ENCODE measurements around the gene CD44. TPM values are rescaled to one million over a fixed set of nuclear protein-coding genes. Genes with fewer than 3 reads are reported as not detected.

Gene CD44
- total and polyA plus RNA-seq, 4 experiments from 2014 or later, result 390 to 809 (median 681) TPM

DNA sequence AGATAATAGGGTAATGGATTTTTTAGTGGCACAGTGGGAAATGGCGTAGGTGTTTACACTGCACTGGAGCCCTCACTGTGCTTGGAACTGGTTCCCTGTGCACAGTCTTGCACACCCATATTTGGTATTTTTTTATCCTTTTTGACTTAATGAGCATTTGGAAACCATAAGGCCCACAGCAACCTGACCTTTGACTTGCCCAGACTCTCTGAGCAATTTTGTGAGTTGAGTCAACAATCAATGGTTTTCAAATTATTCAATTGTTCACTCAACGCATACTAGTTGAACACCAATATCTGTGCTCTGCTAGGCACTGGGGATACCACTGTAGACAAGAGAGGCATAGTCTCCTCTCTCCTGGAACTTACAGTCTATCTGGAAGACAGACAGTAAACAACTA is 14.3 kb downstream of the CD44 start:
- H3K36me3 ChIP-seq (ENCODE audit: insufficient read depth, low read length), result peaks cover 8% of the 10 kb centered on the region
- peak overlapping the region; percentile 22 for H3K27ac ChIP-seq (ENCODE audit: low read depth, low read length)

DNA sequence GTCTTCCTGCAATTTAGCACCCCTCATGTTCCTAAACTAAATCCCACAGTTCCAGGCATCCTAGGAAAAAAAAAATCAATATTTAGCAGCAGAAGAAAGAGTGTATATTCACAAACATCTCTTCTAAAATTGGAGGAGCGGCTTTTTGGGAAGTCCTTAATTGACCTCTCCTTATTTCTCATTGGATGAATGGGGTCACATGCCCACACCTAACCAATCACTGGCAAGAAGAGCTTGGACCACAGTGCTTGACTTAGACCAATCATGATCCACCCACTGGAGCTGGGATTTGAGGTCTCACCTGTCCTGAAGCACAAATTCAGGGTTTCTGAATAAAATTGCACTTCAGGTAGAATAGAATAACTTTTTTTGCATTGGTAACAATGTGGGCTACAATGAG is 16.0 kb downstream of the CD44 start:
- Histone ChIP-seq H3K27ac (ENCODE audit: low read depth, low read length) (peak overlapping the region; percentile 16), H3K4me3 (ENCODE audit: low read length in 2 of 2) (no peak overlapping the region), H3K4me1 (ENCODE audit: insufficient read depth, low read length) (peaks cover 100% of the 10 kb centered on the region), H3K27me3 (ENCODE audit: insufficient read depth, low read length) (no peaks in the 10 kb centered on the region), H3K9me3 (ENCODE audit: control insufficient read depth in 1 of 2, low read length in 2 of 2) (no peaks in the 10 kb centered on the region), H3K36me3 (ENCODE audit: insufficient read depth, low read length) (peaks cover 8% of the 10 kb centered on the region)
- Mint-ChIP-seq H3K4me1 (peaks cover 90 to 100% (median 95%) of the 10 kb centered on the region in 4 donors), H3K27ac (peak overlapping the region; percentile 82 to 100 (median 94)), H3K4me3 (peak overlapping the region; percentile 25 to 80 (median 60)), H3K9me3 (peaks cover 0 to 12% (median 0%) of the 10 kb centered on the region in 8 donors), H3K36me3 (peaks cover 53 to 89% of the 10 kb centered on the region in 2 donors), H3K27me3 (no peaks in the 10 kb centered on the region)
- intact Hi-C loops (cut with micrococcal nuclease), result loop anchor here (1.0 kb wide), 2 partner anchors 8 to 9 kb away; no protein-coding TSS in a partner anchor
- CTCF ChIA-PET (ENCODE audit: partially characterized antibody), result interaction anchor here (0.9 to 4.5 kb wide), 6 partner anchors 9 to 151 kb away, joined by 3 to 34 read pairs (median 4); partner anchors contain the start of gene CD44
- POLR2A ChIA-PET (ENCODE audit: partially characterized antibody), result interaction anchor here (0.7 to 31.9 kb wide), 10 partner anchors 9 to 151 kb away, joined by 3 to 1106 read pairs (median 4); partner anchors contain the start of gene CD44
- no peak for DNase-seq

More for the DNA sequence above, 14.3 kb downstream of the CD44 start:
- CTCF ChIA-PET (ENCODE audit: partially characterized antibody), result interaction anchor here (1.0 to 10.3 kb wide), 4 partner anchors 10 to 30 kb away, joined by 3 to 151 read pairs (median 18); no protein-coding TSS in a partner anchor
- POLR2A ChIA-PET (ENCODE audit: partially characterized antibody), result interaction anchor here (1.1 to 31.9 kb wide), 5 partner anchors 8 to 28 kb away, joined by 3 to 1106 read pairs (median 62); partner anchors contain the start of gene CD44
- Mint-ChIP-seq H3K4me1 (peaks cover 90 to 100% (median 95%) of the 10 kb centered on the region in 4 donors), H3K4me3 (peak overlapping the region in 7 of 8 donors; percentile 32 to 80 (median 44)), H3K27ac (peak overlapping the region; percentile 82 to 100 (median 94)), H3K36me3 (peaks cover 70 to 91% of the 10 kb centered on the region in 2 donors), H3K9me3 (peaks cover 0 to 12% (median 0%) of the 10 kb centered on the region in 8 donors), H3K27me3 (no peaks in the 10 kb centered on the region)
- H3K4me3 ChIP-seq (ENCODE audit: low read length in 2 of 2), result no peak overlapping the region
- DNase-seq, result no peak
- intact Hi-C loops (cut with micrococcal nuclease), result no loop called here
- H3K27me3 ChIP-seq (ENCODE audit: insufficient read depth, low read length), result no peaks in the 10 kb centered on the region
- H3K9me3 ChIP-seq (ENCODE audit: control insufficient read depth in 1 of 2, low read length in 2 of 2), result no peaks in the 10 kb centered on the region
- H3K4me1 ChIP-seq (ENCODE audit: insufficient read depth, low read length), result peaks cover 100% of the 10 kb centered on the region

DNA sequence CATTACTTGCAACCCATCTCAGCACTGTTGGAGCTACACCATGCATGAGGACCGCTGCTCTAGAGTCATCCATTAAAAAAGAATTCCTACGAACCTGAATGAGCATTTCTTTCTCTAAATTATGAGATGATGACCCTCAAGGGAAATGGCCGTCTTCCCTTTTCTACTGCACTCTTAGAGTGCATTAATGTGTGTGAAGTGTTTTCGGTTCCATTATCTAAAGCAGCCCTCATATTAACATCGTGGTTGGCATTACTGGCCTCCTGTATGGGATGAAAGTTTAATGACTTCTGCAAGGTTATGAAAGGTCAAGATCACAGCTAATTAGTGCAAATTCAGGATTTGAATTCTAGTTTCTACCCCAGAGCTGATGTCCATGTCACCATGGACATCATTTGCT is 16.7 kb downstream of the CD44 start:
- Mint-ChIP-seq H3K9me3 (peaks cover 0 to 12% (median 0%) of the 10 kb centered on the region in 8 donors), H3K4me3 (peak overlapping the region in 5 of 8 donors; percentile 37 to 80 (median 69)), H3K4me1 (peaks cover 93 to 100% (median 97%) of the 10 kb centered on the region in 4 donors), H3K27ac (peak overlapping the region; percentile 84 to 100 (median 92)), H3K36me3 (peaks cover 54 to 92% of the 10 kb centered on the region in 2 donors), H3K27me3 (no peaks in the 10 kb centered on the region)
- no peaks in the 10 kb centered on the region for H3K9me3 ChIP-seq (ENCODE audit: control insufficient read depth in 1 of 2, low read length in 2 of 2)
- intact Hi-C loops (cut with micrococcal nuclease), result loop anchor here (1.0 kb wide), 2 partner anchors 8 to 9 kb away; no protein-coding TSS in a partner anchor
- no peak for DNase-seq
- H3K27ac ChIP-seq (ENCODE audit: low read depth, low read length), result peak overlapping the region; percentile 31
- no peak overlapping the region for H3K4me3 ChIP-seq (ENCODE audit: low read length in 2 of 2)
- ChIA-PET CTCF (ENCODE audit: partially characterized antibody) (interaction anchor here (1.3 to 4.5 kb wide), 5 partner anchors 9 to 158 kb away, joined by 4 to 34 read pairs (median 5); no protein-coding TSS in a partner anchor), POLR2A (ENCODE audit: partially characterized antibody) (interaction anchor here (0.5 to 31.9 kb wide), 11 partner anchors 10 to 150 kb away, joined by 3 to 1106 read pairs (median 4); partner anchors contain the start of gene CD44)
- H3K36me3 ChIP-seq (ENCODE audit: insufficient read depth, low read length), result peaks cover 8% of the 10 kb centered on the region
- H3K4me1 ChIP-seq (ENCODE audit: insufficient read depth, low read length), result peaks cover 100% of the 10 kb centered on the region
- H3K27me3 ChIP-seq (ENCODE audit: insufficient read depth, low read length), result no peaks in the 10 kb centered on the region

DNA sequence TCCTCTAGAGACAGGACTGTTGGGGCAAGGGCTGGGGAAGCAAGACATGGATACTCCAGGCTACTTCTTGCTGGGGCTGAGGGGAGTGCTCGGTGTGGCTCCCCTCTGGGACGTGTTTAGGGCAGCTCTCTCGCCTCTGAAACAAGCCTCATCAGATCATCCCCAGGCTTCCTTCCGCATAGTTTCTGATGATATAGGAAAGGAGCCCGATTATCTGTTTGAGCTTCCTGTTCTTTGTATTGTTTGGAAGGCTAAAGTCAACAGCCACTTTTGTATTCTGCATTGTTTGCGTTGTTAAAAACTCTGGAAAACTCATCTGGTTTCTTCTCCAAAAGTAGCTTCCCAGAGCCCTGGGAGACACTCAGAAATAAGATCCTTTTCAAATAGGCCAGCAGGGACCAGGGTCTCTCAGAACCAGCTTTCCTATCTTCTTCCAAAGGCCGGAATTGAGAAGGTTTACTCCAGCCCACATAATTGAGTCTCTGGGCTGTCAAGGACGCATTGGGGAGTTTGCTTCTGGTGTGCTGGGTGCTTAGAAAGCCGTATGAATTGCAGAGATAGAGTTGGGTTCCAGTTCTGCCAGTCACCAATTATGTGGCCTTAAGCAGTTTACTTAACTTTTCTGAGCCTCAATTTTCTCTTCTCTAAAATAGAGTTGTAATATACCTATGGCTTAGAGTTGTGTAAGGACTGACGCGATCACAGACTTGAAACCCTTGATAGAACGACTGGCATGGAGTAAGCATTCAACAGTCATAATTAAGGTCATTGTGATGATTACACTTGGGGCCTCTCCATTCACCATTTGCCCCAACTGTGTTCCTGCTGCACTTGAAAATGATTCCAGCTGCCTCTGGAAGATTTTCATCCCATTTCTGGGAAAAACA is 19.1 kb downstream of the CD44 start:
- no peaks in the 10 kb centered on the region for H3K27me3 Mint-ChIP-seq
- H3K36me3 Mint-ChIP-seq, result peaks cover 54 to 90% of the 10 kb centered on the region in 2 donors
- Histone ChIP-seq H3K27ac (ENCODE audit: low read depth, low read length) (peak overlapping the region; percentile 96), H3K27me3 (ENCODE audit: insufficient read depth, low read length) (no peaks in the 10 kb centered on the region), H3K4me3 (ENCODE audit: low read length in 2 of 2) (peak overlapping the region in 1 of 2 donors; percentile 10), H3K4me1 (ENCODE audit: insufficient read depth, low read length) (peaks cover 100% of the 10 kb centered on the region), H3K36me3 (ENCODE audit: insufficient read depth, low read length) (peaks cover 8% of the 10 kb centered on the region), H3K9me3 (ENCODE audit: control insufficient read depth in 1 of 2, low read length in 2 of 2) (no peaks in the 10 kb centered on the region)
- ChIA-PET CTCF (ENCODE audit: partially characterized antibody) (interaction anchor here (0.8 to 11.8 kb wide), 5 partner anchors 7 to 148 kb away, joined by 3 to 151 read pairs (median 10); no protein-coding TSS in a partner anchor), POLR2A (ENCODE audit: partially characterized antibody) (interaction anchor here (0.7 to 31.9 kb wide), 9 partner anchors 7 to 117 kb away, joined by 3 to 1106 read pairs (median 6); partner anchors contain the start of gene CD44)
- H3K9me3 Mint-ChIP-seq, result peaks cover 0 to 6% (median 0%) of the 10 kb centered on the region in 8 donors
- no peak for DNase-seq
- peak overlapping the region; percentile 89 to 100 (median 100) for H3K27ac Mint-ChIP-seq
- intact Hi-C loops (cut with micrococcal nuclease), result no loop called here
- H3K4me1 Mint-ChIP-seq, result peaks cover 93 to 100% (median 97%) of the 10 kb centered on the region in 4 donors
- peak overlapping the region; percentile 39 to 87 (median 70) for H3K4me3 Mint-ChIP-seq

DNA sequence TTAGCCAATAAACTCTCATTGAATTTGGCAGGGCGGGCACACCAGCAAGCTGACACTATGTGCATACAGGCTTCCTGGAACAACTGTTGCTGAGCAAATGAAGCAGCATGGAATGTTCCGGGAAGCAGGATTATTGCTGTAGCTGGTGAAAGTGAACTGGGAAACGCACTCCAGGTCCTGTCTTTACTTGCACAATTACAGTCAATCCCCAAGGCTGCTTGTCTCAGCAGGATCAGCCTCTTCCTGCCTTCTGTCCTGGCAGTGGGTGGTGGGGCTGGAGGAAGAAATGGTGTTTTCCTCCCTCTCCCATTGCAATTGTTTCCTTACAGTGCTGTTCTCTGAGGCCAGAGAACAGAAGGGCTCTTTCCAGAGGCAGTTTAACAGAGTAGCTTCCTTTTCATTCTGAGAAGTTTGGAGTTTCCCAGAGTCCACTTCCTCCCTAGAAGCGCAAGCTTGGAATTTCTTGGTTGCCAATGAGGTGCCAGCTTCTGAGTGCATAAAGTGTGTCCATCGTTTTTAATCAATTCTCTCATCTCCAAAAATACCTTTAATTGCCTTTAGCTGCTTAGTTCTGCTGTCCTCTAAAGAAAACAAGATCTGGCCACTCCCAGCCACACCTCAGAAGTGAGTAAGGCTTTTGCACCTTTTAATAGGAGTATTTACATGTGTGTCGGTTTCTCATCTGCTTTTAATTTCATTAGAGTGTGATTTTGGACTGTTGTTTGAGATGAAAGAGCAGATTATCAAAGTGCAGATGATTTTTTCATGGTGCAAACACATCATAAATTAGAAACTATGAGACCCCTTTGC is 19.9 kb downstream of the CD44 start:
- peak overlapping the region; percentile 89 to 100 (median 100) for H3K27ac Mint-ChIP-seq
- Histone ChIP-seq H3K4me3 (ENCODE audit: low read length in 2 of 2) (peak overlapping the region in 1 of 2 donors; percentile 8), H3K9me3 (ENCODE audit: control insufficient read depth in 1 of 2, low read length in 2 of 2) (no peaks in the 10 kb centered on the region), H3K27ac (ENCODE audit: low read depth, low read length) (peak overlapping the region; percentile 96), H3K4me1 (ENCODE audit: insufficient read depth, low read length) (peaks cover 100% of the 10 kb centered on the region), H3K27me3 (ENCODE audit: insufficient read depth, low read length) (no peaks in the 10 kb centered on the region), H3K36me3 (ENCODE audit: insufficient read depth, low read length) (peaks cover 8% of the 10 kb centered on the region)
- peaks cover 50 to 90% of the 10 kb centered on the region in 2 donors for H3K36me3 Mint-ChIP-seq
- ChIA-PET CTCF (ENCODE audit: partially characterized antibody) (interaction anchor here (1.0 to 11.8 kb wide), 5 partner anchors 11 to 232 kb away, joined by 3 to 151 read pairs (median 8); no protein-coding TSS in a partner anchor), POLR2A (ENCODE audit: partially characterized antibody) (interaction anchor here (1.1 to 31.9 kb wide), 11 partner anchors 6 to 159 kb away, joined by 3 to 1106 read pairs (median 6); partner anchors contain the start of gene CD44)
- peak in 1 of 5 donors; percentile 22 for DNase-seq
- peak overlapping the region; percentile 51 to 87 (median 70) for H3K4me3 Mint-ChIP-seq
- peaks cover 0 to 5% (median 0%) of the 10 kb centered on the region in 8 donors for H3K9me3 Mint-ChIP-seq
- no peaks in the 10 kb centered on the region for H3K27me3 Mint-ChIP-seq
- peaks cover 93 to 100% (median 97%) of the 10 kb centered on the region in 4 donors for H3K4me1 Mint-ChIP-seq
- intact Hi-C loops (cut with micrococcal nuclease), result no loop called here

DNA sequence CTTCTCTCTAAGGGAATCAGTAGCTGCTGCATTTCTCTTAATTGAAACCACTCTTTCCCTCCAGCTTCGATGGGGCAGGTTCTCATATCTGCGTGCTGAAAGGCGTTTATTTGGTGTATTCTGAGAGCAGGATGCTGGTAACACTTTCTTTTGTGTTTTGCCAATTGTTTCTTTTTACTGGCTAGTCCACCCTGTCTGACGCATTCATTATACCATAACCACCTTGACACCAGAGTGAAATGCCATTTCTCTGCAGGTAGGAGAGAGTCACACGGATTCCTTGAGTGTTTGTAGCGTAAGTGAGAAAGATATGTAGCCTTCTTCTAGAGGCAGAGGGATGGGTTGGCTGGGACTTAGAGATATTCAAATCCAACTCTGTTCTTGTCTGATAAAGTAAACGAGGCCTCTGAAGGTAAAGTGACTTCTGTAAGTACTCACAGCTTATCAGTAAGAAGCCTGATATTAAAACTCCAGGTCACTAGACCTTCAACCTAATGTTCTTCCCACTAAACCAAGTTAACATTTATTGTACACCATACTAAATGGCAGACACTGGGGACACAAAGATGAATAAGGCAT is 21.4 kb downstream of the CD44 start:
- H3K9me3 ChIP-seq (ENCODE audit: control insufficient read depth in 1 of 2, low read length in 2 of 2), result no peaks in the 10 kb centered on the region
- intact Hi-C loops (cut with micrococcal nuclease), result loop anchor here (1.0 to 5.0 kb wide), 3 partner anchors 12 to 147 kb away; no protein-coding TSS in a partner anchor
- H3K36me3 ChIP-seq (ENCODE audit: insufficient read depth, low read length), result no peaks in the 10 kb centered on the region
- ChIA-PET CTCF (ENCODE audit: partially characterized antibody) (interaction anchor here (1.0 to 11.8 kb wide), 5 partner anchors 12 to 234 kb away, joined by 3 to 151 read pairs (median 8); no protein-coding TSS in a partner anchor), POLR2A (ENCODE audit: partially characterized antibody) (interaction anchor here (1.1 to 31.9 kb wide), 8 partner anchors 15 to 160 kb away, joined by 4 to 1106 read pairs (median 6); partner anchors contain the start of gene CD44)
- H3K27me3 ChIP-seq (ENCODE audit: insufficient read depth, low read length), result no peaks in the 10 kb centered on the region
- H3K36me3 Mint-ChIP-seq, result peaks cover 40 to 87% of the 10 kb centered on the region in 2 donors
- H3K27ac ChIP-seq (ENCODE audit: low read depth, low read length), result peak overlapping the region; percentile 96
- no peak overlapping the region for H3K4me3 ChIP-seq (ENCODE audit: low read length in 2 of 2)
- H3K4me3 Mint-ChIP-seq, result peak overlapping the region; percentile 49 to 87 (median 64)
- DNase-seq, result peak; percentile 54 to 75 (median 61)
- no peaks in the 10 kb centered on the region for H3K27me3 Mint-ChIP-seq
- peaks cover 100% of the 10 kb centered on the region for H3K4me1 ChIP-seq (ENCODE audit: insufficient read depth, low read length)
- H3K27ac Mint-ChIP-seq, result peak overlapping the region; percentile 89 to 100 (median 100)
- peaks cover 92 to 100% (median 97%) of the 10 kb centered on the region in 4 donors for H3K4me1 Mint-ChIP-seq
- H3K9me3 Mint-ChIP-seq, result no peaks in the 10 kb centered on the region

Measured in CD4-positive, alpha-beta memory T cell (primary cell).